Rectal smooth muscle tissue (tissue), 1 donor: ENCODE results near the gene RNF31.
A peak's percentile ranks its signal among the peaks of the same experiment; 100 is the strongest.
"Not testable (repeated sequence)": the region's sequence is repeated elsewhere in the genome, so short reads cannot be mapped to it uniquely, and the experiment has no call there.

Source experiments
- H3K27ac ChIP-seq: one replicate; pipeline ENCODE4 v1.7.0; 2013; ENCODE audit warnings: low read depth, low read length, inconsistent platforms
- H3K27me3 ChIP-seq: one replicate; pipeline ENCODE4 v1.7.0; 2013; ENCODE audit warnings: low read length; ENCODE audit not compliant: control insufficient read depth, insufficient read depth
- H3K36me3 ChIP-seq: one replicate; pipeline ENCODE4 v1.7.0; 2013; ENCODE audit warnings: low read length; ENCODE audit not compliant: control insufficient read depth, insufficient read depth
- H3K4me1 ChIP-seq: one replicate; pipeline ENCODE4 v1.7.0; 2013; ENCODE audit warnings: low read length; ENCODE audit not compliant: control insufficient read depth, insufficient read depth
- H3K4me3 ChIP-seq: one replicate; pipeline ENCODE4 v1.7.0; 2013; ENCODE audit warnings: low read length
- H3K9ac ChIP-seq: one replicate; pipeline ENCODE4 v1.7.0; 2013; ENCODE audit warnings: low read length

The RNF31 gene

DNA sequence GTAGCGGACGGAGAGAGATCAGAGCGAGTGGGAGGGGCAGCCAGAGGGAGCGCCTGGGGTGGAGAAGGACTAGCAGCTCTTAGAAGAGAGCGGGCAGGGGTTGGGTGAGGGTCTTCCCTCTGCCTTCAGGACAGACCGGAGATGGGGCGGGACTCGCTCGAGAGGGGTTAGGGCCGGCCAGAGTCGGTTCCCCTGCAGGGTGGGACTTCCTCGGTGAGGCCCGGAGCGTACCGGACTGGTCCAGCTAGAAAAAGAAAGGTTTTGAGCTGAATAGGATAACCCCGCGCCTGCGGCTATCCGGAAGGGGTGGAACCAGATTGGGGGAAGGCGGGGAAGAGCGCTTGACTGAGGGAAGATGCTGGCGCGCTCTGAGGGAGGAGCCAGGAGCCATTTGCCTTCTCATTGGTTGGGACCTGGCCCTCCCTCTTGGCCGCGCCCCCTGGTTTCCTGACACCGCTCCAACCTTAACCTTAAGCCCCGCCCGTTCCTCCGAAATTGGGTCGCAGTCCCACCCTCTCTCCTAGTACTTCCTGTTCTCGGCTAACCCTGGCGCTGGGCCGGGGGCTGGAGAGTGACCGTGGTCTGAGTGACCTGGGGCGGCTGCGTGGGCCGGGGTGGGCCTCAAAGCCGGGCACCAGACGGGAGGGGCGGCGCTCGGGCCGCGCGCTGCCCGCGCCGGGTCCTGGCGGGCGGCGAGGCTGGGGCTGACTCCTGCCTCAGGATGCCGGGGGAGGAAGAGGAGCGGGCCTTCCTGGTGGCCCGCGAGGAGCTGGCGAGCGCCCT lies at the start of gene RNF31:
Gene RNF31 (plus strand): TSS at position 521 of the 783 bp plus-strand sequence. CDS start 201 bp downstream, at position 722.
- Histone ChIP-seq H3K36me3 (peaks cover 19% of the 10 kb centered on the region), H3K4me3 (peak within 1 kb of the TSS; percentile 92), H3K27me3 (no peaks in the 10 kb centered on the region), H3K4me1 (peaks cover 16% of the 10 kb centered on the region), H3K27ac (peak within 1 kb of the TSS; percentile 92), H3K9ac (peak within 1 kb of the TSS; percentile 66)

DNA sequence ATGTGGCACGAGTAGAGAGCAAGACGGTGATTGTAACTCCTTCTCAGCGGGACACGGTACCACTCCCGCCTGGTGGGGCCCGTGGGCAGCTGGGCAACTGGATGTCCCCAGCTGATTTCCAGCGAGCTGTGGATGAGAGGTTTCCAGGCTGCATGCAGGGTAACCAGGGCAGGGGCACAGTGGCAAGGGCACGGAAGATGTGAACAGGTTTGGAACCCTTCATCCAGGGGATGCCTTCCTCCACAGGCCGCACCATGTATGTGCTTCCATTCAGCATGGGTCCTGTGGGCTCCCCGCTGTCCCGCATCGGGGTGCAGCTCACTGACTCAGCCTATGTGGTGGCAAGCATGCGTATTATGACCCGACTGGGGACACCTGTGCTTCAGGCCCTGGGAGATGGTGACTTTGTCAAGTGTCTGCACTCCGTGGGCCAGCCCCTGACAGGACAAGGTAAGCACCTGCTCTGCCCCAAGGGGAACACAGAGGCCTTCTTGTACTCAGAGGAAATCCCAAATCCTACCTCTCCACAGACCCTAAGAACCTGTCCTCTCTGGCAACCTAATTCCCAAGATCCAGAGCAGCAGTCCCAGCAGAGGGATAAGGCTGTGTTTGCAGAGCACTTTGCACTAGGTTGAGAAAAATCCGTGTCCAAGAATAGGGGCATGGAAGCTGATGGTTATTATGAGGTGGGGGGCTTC lies 48.9 kb upstream of the RNF31 start:
- H3K4me1 ChIP-seq = peaks cover 3% of the 10 kb centered on the region
- peaks cover 13% of the 10 kb centered on the region for H3K36me3 ChIP-seq
- no peaks in the 10 kb centered on the region for H3K27me3 ChIP-seq
- no peak overlapping the region for H3K9ac ChIP-seq
- no peak overlapping the region for H3K4me3 ChIP-seq
- H3K27ac ChIP-seq = no peak overlapping the region

DNA sequence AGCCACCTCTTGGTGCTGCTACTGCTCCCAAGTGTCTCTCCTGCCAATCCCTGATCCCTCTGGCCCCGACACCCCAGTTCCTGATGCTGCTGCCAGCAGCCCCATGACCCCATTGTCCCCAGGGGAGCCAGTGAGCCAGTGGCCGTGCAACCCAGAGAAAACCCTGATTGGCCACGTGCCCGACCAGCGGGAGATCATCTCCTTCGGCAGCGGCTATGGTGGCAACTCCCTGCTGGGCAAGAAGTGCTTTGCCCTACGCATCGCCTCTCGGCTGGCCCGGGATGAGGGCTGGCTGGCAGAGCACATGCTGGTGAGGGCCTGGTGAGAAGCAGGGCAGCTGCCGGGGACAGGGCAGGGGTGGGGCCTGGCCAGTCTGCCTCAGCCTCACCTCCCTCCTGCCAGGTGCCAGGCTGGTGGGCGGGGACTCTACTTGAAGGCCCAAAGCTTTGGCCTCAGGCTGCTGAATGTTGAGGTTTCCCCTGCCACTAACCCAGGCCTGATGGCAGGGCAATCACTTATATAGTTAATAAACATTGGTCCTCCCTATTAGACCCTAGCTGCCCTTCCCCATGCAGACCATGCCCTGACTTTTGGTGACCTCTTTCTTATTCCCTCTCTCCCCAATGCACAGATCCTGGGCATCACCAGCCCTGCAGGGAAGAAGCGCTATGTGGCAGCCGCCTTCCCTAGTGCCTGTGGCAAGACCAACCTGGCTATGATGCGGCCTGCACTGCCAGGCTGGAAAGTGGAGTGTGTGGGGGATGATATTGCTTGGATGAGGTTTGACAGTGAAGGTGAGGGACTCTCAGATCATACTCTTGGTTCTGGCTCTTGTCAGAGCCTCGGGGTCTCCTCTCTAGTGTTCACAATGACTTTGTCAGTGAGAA lies 48.1 kb upstream of the RNF31 start:
- Histone ChIP-seq H3K9ac (no peak overlapping the region), H3K4me3 (no peak overlapping the region), H3K36me3 (peaks cover 13% of the 10 kb centered on the region), H3K4me1 (no peaks in the 10 kb centered on the region), H3K27ac (no peak overlapping the region), H3K27me3 (no peaks in the 10 kb centered on the region)

DNA sequence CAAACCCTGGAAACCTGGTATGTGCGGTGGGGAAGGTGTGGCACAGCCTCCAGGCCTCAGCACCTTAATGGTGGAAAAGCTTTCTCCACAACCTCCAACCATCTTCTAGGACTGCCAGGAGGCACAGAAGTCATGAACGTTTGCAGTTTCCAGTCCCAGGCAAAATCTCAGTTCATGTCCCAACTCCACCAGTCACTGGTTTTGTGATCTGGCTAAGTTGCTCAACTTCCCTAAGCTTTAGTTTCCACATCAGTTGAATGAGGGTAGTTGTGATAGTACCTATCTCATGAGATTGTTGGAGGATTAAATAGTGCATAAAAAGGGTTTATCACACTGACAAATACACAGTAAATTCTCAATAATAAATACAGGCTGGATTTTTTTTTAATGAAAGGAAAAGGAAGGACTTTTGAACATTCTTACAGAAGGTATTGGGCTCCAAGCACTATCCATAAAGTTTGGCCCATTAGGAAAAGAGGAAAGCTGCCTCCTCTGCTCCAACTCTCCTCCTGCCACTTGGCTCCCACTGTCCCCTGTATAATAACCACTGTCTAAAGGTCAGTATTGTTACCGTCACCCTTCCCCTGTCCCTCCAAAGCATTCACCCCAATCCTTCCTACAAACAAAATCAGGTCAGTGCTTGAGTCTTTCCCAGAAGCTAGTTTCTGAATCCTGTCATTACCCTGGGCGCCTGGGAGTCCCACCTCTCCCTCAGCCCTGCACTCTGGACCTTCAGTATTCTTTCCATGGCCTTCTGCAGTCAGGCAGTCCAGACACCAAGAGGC lies 46.9 kb upstream of the RNF31 start:
- Histone ChIP-seq H3K9ac (no peak overlapping the region), H3K27ac (no peak overlapping the region), H3K27me3 (no peaks in the 10 kb centered on the region), H3K36me3 (peaks cover 13% of the 10 kb centered on the region), H3K4me3 (no peak overlapping the region), H3K4me1 (no peaks in the 10 kb centered on the region)

DNA sequence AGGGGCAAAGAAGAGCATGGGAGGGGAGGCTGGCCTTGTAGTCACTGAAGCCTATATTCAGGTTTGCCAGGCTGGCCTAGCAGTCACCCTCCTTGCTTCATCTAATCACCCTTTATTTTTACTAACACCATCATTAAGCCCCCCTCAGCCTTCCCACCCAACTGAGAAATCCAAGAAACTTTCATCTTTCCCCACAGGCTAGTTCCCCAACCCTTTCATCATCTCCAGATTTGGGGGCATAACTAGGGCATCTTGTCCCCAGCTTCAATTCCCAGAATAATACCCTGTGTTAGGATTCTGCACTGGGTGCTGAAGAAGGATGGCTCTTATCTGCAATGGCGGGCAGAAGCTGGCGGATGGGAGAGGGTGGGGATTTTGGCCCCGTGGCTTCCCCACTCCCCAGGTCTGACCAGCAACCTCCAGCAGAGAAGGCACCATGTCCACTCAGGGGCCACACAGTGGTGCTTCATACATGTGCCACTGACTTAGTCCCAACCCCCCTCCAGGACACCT lies 46.3 kb upstream of the RNF31 start:
- no peak overlapping the region for H3K4me3 ChIP-seq
- no peak overlapping the region for H3K27ac ChIP-seq
- peaks cover 13% of the 10 kb centered on the region for H3K36me3 ChIP-seq
- no peaks in the 10 kb centered on the region for H3K4me1 ChIP-seq
- no peak overlapping the region for H3K9ac ChIP-seq
- H3K27me3 ChIP-seq = no peaks in the 10 kb centered on the region

DNA sequence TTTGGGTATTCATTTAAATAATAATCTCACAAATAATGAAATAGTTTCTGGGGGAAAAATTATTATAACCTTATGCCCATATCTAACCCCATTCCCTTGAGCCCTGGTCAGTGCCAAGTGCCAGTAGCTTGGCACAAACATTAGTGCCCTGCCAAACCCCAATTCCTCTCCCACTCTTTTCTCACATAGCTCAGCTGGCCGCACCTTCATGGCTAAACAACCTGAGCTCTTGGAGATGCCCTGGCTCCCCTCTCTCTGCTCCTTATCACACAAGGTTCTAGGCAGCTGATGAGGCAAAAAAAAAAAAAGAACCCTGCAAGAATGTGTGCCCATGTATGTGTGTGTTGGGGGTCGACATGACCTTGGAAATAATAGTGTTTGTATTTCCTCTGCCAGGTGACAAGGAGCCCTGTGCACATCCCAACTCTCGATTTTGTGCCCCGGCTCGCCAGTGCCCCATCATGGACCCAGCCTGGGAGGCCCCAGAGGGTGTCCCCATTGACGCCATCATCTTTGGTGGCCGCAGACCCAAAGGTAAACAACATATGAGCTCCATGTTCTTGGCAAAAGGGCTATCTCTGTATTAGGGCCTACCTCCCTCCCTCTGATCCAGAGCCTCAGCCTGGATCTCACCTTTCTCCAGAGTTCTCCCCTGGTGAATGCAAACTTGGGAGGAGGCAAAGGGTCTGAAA lies 44.8 kb upstream of the RNF31 start:
- H3K36me3 ChIP-seq = peaks cover 13% of the 10 kb centered on the region

DNA sequence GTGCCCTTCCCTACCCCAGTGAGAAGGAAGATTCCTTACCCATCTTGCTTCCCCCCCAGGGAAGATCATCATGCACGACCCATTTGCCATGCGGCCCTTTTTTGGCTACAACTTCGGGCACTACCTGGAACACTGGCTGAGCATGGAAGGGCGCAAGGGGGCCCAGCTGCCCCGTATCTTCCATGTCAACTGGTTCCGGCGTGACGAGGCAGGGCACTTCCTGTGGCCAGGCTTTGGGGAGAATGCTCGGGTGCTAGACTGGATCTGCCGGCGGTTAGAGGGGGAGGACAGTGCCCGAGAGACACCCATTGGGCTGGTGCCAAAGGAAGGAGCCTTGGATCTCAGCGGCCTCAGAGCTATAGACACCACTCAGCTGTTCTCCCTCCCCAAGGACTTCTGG lies 43.8 kb upstream of the RNF31 start:
- H3K36me3 ChIP-seq = peaks cover 13% of the 10 kb centered on the region
- no peak overlapping the region for H3K9ac ChIP-seq
- no peak overlapping the region for H3K27ac ChIP-seq
- no peak overlapping the region for H3K4me3 ChIP-seq
- H3K4me1 ChIP-seq = no peaks in the 10 kb centered on the region
- no peaks in the 10 kb centered on the region for H3K27me3 ChIP-seq

More for the DNA sequence above, 44.8 kb upstream of the RNF31 start:
- Histone ChIP-seq H3K9ac (no peak overlapping the region), H3K4me1 (no peaks in the 10 kb centered on the region), H3K4me3 (no peak overlapping the region), H3K27me3 (no peaks in the 10 kb centered on the region), H3K27ac (no peak overlapping the region)

DNA sequence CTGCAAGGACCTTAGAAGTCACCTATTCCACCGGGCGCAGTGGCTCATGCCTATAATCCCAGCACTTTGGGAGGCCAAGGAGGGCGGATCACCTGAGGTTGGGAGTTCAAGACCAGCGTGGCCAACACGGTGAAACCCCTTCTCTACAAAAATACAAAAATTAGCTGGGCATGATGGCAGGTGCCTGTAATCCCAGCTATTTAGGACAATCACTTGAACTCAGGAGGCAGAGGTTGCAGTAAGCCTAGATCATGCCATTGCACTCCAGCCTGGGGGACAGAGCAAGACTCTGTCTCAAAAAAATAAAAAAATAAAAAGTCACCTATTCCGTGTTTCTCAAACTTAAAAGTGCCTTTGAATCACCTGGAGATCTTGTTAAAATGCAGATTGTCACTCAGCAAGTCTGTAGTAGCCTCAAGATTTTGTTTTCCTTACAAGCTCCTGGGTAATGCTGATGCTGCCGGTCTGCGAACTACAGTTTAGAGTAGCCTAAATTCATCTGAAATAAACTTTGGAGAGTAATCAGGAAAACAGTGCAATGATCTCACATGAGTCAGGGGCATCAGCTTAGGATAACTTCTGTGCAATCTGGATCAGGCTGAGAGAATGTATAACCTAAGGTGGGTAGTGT lies 41.6 kb upstream of the RNF31 start:
- H3K27me3 ChIP-seq, H3K4me1 ChIP-seq, H3K27ac ChIP-seq, H3K4me3 ChIP-seq, H3K36me3 ChIP-seq, H3K9ac ChIP-seq: not testable (repeated sequence)

DNA sequence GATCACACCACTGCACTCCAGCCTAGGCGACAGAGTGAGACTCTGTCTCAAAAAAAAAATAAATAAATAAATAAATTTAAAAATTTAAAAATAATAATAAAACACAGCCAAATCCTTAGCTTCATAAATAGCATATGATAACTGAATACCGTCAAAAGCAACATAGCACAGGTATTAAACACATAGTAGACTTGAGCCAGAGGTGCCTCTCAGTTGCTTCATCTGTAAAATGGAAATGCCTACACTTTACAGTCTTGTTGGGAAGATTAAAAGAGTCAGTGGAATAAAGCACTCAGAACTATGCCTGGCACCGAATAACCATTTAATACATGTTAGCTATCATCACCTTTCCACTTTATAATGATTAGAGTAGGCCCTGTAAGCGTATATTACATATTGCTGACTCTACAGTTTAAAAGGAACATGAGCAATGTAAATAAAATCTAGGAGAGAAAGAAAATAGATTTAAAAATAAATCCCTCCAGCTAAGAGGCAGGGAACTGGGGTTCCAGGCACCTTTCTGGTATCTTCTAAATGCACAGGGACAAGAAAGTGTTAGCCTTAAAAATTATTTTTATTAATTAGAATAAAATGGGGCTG lies 40.5 kb upstream of the RNF31 start:
- Histone ChIP-seq H3K27me3 (no peaks in the 10 kb centered on the region), H3K27ac (no peak overlapping the region), H3K4me3 (no peak overlapping the region), H3K9ac (no peak overlapping the region), H3K36me3 (no peaks in the 10 kb centered on the region), H3K4me1 (no peaks in the 10 kb centered on the region)

DNA sequence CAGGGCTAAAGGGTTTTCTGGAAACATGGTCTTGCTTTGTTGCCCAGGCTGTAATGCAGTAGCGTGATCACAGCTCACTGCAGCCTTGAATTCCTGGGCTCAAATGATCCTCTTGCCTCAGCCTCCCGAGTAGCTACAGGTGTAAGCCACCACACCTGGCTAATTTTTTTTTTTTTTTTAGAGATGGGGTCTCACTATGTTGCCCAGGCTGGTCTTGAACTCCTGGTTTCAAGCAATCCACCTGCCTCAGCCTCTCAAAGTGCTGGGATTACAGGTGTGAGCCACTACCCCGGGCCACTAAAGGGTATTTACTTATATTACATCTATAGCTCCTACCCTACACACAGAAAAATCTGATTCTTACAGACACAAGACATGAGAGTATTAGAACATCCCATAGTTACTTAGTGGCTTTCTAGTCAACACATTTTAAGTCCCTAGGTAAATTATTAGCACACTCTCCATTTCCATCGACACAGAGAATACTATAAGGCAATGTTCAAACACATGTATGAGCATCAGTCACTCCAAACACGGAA lies 38.9 kb upstream of the RNF31 start:
- H3K27me3 ChIP-seq = no peaks in the 10 kb centered on the region
- H3K4me3 ChIP-seq = no peak overlapping the region
- no peak overlapping the region for H3K9ac ChIP-seq
- H3K4me1 ChIP-seq = peaks cover 2% of the 10 kb centered on the region
- no peaks in the 10 kb centered on the region for H3K36me3 ChIP-seq
- no peak overlapping the region for H3K27ac ChIP-seq
